Measurements from ENCODE around the gene CALY.

Gene CALY

GRCh38 chr10:133329491-133330202 lies 7.0 kb downstream of the CALY start:
- TF ChIP-seq YY1 (IDR thresholded peaks at IDR 0.05; ENCODE audit: low read depth) (no peak), REST (IDR thresholded peaks at IDR 0.05; ENCODE audit: low read depth) (no peak), CEBPB (IDR thresholded peaks at IDR 0.05) (no peak), TEAD4 (IDR thresholded peaks at IDR 0.05) (peak; percentile 94), TAF1 (IDR thresholded peaks at IDR 0.05; ENCODE audit: low read depth) (no peak), EGR1 (IDR thresholded peaks at IDR 0.05) (no peak; the same call in 1 of the 2 replicates), RAD21 (IDR thresholded peaks at IDR 0.05; ENCODE audit: low read depth) (peak; percentile 89), USF1 (IDR thresholded peaks at IDR 0.05) (no peak), MAX (IDR thresholded peaks at IDR 0.05) (peak; percentile 57; the same call in 1 of the 2 replicates), EP300 (IDR thresholded peaks at IDR 0.05; ENCODE audit: borderline replicate concordance) (peak; percentile 33; the same call in 1 of the 2 replicates), CREB1 (IDR thresholded peaks at IDR 0.05; ENCODE audit: low read depth) (no peak), ZBTB7A (IDR thresholded peaks at IDR 0.05; ENCODE audit: low read depth) (peak; percentile 71; the same call in 1 of the 2 replicates), TCF12 (IDR thresholded peaks at IDR 0.05; ENCODE audit: low read depth) (peak; percentile 71), FOXM1 (IDR thresholded peaks at IDR 0.05; ENCODE audit: borderline replicate concordance, low read depth) (no peak), NFIC (IDR thresholded peaks at IDR 0.05) (peak; percentile 68)

GRCh38 chr10:133328358-133329343 lies 8.0 kb downstream of the CALY start:
- TF ChIP-seq CEBPB (IDR thresholded peaks at IDR 0.05), result no peak
- TF ChIP-seq EP300 (IDR thresholded peaks at IDR 0.05; ENCODE audit: borderline replicate concordance), result 0 out of 2 replicates have a peak, but pooled peaks have one; percentile 9

- TF ChIP-seq TEAD4 (IDR thresholded peaks at IDR 0.05) (no peak), CEBPB (IDR thresholded peaks at IDR 0.05) (no peak), NFIC (IDR thresholded peaks at IDR 0.05) (peak; percentile 56), TCF12 (IDR thresholded peaks at IDR 0.05; ENCODE audit: low read depth) (peak; percentile 75), ZBTB7A (IDR thresholded peaks at IDR 0.05; ENCODE audit: low read depth) (peak; percentile 65), RAD21 (IDR thresholded peaks at IDR 0.05; ENCODE audit: low read depth) (peak; percentile 35; the same call in 1 of the 2 replicates)
These were observed 8.9 kb downstream of the CALY start for GRCh38 chr10:133327651-133328357.

- TF ChIP-seq CREB1 (IDR thresholded peaks at IDR 0.05; ENCODE audit: low read depth) (no peak), TCF12 (IDR thresholded peaks at IDR 0.05; ENCODE audit: low read depth) (peak; percentile 78; the same call in 1 of the 2 replicates), MAX (IDR thresholded peaks at IDR 0.05) (peak; percentile 37), USF1 (IDR thresholded peaks at IDR 0.05) (peak; percentile 56), EP300 (IDR thresholded peaks at IDR 0.05; ENCODE audit: borderline replicate concordance) (peak; percentile 75), YY1 (IDR thresholded peaks at IDR 0.05; ENCODE audit: low read depth) (peak; percentile 10; the same call in 1 of the 2 replicates), RAD21 (IDR thresholded peaks at IDR 0.05; ENCODE audit: low read depth) (no peak), REST (IDR thresholded peaks at IDR 0.05; ENCODE audit: low read depth) (no peak), EGR1 (IDR thresholded peaks at IDR 0.05) (no peak), TEAD4 (IDR thresholded peaks at IDR 0.05) (peak; percentile 72), ZBTB7A (IDR thresholded peaks at IDR 0.05; ENCODE audit: low read depth) (peak; percentile 81), NFIC (IDR thresholded peaks at IDR 0.05) (peak; percentile 50; the same call in 1 of the 2 replicates), TAF1 (IDR thresholded peaks at IDR 0.05; ENCODE audit: low read depth) (peak; percentile 10; the same call in 1 of the 2 replicates), CEBPB (IDR thresholded peaks at IDR 0.05) (no peak), FOXM1 (IDR thresholded peaks at IDR 0.05; ENCODE audit: borderline replicate concordance, low read depth) (no peak; the same call in 1 of the 2 replicates)
These were observed 9.7 kb downstream of the CALY start for GRCh38 chr10:133326745-133327650.
